Peyer's patch (tissue), 4 donors: ENCODE measurements around the gene GPR161.

Experiments used
- POLR2A ChIP-seq, 2 donors: fragments of 450-650 bp; IDR thresholded peaks; one replicate each; pipeline ENCODE4 v1.5.1; 2017; ENCODE audit warnings: antibody characterized with exemption in 2 of 2, mild to moderate bottlenecking in 2 of 2, moderate library complexity in 2 of 2
- TF ChIP-seq, protein P1 (sequence below), 6 experiments: fragments of 450-650 bp in 4 of 6; fragments of 200-600 bp in 2 of 6; sonication (generic) in 1 of 6; IDR thresholded peaks; one replicate each; pipeline ENCODE4 v1.5.1; 2017 to 2019; ENCODE audit warnings: antibody characterized with exemption in 6 of 6, mild to moderate bottlenecking in 3 of 6, moderate library complexity in 1 of 6

- TF ChIP-seq POLR2A (IDR thresholded peaks at IDR 0.05), result no peak
- TF ChIP-seq, protein P1, sequence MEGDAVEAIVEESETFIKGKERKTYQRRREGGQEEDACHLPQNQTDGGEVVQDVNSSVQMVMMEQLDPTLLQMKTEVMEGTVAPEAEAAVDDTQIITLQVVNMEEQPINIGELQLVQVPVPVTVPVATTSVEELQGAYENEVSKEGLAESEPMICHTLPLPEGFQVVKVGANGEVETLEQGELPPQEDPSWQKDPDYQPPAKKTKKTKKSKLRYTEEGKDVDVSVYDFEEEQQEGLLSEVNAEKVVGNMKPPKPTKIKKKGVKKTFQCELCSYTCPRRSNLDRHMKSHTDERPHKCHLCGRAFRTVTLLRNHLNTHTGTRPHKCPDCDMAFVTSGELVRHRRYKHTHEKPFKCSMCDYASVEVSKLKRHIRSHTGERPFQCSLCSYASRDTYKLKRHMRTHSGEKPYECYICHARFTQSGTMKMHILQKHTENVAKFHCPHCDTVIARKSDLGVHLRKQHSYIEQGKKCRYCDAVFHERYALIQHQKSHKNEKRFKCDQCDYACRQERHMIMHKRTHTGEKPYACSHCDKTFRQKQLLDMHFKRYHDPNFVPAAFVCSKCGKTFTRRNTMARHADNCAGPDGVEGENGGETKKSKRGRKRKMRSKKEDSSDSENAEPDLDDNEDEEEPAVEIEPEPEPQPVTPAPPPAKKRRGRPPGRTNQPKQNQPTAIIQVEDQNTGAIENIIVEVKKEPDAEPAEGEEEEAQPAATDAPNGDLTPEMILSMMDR (IDR thresholded peaks at IDR 0.05), result no peak
Measured at GRCh38 chr1:168119750-168120149, 17.0 kb downstream of the GPR161 start.
